GM13976 (cell line): ENCODE measurements around the gene KRT73.

ENCODE experiments used
- DNase-seq: peaks from one replicate; pipeline ENCODE4 v3.0.0; 2012; ENCODE audit warnings: low spot score
- in situ Hi-C: fragments of 300-500 bp; cut with MboI; formaldehyde crosslinking; loops from one replicate; pipeline ENCODE4 v1.12.0; 2022; ENCODE audit warnings: low sequenced_read_pairs, mixed read lengths, inconsistent platforms; ENCODE audit not compliant: unreplicated experiment
- TF ChIP-seq, protein P1 (sequence below): IDR thresholded peaks from 2 replicates; pipeline ENCODE4 v1.5.1; 2012; ENCODE audit warnings: borderline replicate concordance, mild to moderate bottlenecking; ENCODE audit not compliant: insufficient read depth; ENCODE audit errors: extremely low read depth, missing control alignments, control extremely low read depth

The KRT73 gene

DNA sequence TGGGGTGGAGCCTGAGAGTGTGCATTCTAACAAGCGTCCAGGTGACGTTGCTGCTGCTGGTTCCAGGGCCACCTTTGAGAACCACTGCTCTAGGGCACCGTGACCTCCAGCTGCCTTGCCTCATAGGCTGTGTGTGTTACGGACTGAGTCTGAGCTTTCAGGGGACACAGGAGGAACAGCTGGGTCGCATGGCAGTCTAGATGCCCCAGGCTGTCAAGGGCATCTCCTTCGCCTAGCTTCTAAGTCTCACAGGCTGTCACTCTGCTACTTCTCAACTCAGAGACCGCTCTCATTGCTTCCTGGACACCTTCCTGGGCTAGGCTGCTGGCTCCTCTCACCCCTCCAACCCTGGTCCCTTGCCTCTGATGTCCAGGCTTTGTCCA is 965 bp downstream of the KRT73 start:
- in situ Hi-C loops, result no loop called here
- TF ChIP-seq, protein P1, sequence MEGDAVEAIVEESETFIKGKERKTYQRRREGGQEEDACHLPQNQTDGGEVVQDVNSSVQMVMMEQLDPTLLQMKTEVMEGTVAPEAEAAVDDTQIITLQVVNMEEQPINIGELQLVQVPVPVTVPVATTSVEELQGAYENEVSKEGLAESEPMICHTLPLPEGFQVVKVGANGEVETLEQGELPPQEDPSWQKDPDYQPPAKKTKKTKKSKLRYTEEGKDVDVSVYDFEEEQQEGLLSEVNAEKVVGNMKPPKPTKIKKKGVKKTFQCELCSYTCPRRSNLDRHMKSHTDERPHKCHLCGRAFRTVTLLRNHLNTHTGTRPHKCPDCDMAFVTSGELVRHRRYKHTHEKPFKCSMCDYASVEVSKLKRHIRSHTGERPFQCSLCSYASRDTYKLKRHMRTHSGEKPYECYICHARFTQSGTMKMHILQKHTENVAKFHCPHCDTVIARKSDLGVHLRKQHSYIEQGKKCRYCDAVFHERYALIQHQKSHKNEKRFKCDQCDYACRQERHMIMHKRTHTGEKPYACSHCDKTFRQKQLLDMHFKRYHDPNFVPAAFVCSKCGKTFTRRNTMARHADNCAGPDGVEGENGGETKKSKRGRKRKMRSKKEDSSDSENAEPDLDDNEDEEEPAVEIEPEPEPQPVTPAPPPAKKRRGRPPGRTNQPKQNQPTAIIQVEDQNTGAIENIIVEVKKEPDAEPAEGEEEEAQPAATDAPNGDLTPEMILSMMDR, result no peak
- no peak for DNase-seq

DNA sequence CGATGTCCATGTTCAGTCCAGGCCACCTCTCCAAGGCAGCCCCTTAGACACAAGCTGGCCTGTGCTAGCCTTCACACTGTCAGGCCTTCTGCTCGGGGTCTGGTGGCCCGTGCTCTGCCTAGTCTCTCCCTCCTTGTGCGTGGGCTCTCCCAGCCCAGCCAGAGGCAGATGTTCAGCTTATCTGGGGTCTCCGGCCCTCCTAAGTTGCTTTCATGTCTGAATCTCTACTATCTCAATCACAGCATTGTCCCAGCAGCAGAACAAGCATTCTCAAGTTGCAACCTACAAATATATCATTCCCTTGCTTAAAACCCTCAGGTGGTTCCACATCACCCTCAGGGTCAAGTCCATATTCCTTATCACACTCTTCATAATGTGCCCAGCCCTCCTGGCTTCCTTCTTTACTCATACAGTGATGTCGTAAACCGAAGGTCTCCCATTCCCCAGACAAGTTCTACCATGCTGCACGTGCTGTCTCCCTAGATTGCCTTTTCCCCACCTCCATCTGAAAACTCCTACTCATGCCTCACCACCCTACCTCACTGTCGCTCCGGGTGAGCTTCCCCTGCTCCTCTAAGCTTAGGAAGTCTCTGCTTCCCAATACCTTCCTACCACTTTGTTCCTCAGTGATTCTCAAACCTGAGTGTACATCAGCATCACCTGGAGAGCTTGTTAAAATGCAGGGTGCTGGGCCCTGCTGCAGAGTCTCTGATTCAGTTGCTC is 1.5 kb downstream of the KRT73 start:
- in situ Hi-C loops, result no loop called here
- no peak for DNase-seq
- TF ChIP-seq, protein P1, result no peak

DNA sequence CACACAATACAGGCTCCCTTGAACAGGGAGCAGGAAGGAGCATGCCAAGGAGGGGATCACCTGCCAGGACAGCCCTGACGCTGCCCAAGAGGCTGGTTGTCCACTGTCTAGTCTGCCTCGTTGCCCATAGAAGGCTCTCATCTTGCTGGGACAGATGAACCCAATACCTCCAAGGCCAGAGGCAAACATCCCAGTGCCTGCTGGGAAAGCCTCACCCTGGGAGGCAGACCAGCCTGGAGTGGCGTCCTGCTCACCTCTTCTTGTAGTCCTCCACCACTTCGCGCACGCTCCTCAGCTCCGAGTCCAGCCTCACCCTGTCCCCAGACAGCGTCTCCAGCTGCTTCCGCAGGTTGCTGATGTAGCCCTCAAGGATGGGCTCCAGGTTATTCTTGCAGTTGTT is 2.4 kb downstream of the KRT73 start:
- no peak for DNase-seq
- TF ChIP-seq, protein P1, result no peak
- in situ Hi-C loops, result no loop called here

DNA sequence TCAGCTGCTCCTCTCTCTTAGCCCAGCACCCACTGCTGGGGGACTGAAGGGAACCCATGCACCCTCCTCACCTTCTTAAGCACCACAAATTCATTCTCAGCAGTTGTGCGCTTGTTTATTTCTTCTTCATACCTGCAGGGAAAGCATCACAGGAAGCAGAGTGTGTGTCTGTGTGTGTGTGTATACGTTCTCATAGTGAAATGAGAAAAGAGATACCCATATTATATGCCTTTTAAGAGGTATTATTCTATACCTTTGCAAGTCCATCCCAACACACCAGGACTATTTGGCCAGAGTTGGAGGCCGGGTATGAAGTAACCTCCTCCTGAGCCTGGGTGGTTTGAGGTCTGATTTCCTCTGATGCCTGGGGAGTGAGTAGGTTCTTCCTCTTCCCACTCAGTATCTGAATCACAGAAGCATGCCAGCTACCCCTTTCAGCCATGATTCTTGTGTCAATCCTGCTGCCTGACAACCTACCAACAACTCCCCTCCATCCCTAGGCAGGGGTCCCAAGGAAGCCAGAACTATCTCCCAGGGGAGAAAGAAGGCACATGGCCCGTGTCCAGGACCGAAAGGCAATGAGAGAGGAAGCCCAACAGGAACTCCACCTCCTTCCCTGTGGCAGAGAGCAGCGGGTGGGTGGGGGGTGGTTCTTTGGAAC is 3.0 kb downstream of the KRT73 start:
- TF ChIP-seq, protein P1, result no peak

DNA sequence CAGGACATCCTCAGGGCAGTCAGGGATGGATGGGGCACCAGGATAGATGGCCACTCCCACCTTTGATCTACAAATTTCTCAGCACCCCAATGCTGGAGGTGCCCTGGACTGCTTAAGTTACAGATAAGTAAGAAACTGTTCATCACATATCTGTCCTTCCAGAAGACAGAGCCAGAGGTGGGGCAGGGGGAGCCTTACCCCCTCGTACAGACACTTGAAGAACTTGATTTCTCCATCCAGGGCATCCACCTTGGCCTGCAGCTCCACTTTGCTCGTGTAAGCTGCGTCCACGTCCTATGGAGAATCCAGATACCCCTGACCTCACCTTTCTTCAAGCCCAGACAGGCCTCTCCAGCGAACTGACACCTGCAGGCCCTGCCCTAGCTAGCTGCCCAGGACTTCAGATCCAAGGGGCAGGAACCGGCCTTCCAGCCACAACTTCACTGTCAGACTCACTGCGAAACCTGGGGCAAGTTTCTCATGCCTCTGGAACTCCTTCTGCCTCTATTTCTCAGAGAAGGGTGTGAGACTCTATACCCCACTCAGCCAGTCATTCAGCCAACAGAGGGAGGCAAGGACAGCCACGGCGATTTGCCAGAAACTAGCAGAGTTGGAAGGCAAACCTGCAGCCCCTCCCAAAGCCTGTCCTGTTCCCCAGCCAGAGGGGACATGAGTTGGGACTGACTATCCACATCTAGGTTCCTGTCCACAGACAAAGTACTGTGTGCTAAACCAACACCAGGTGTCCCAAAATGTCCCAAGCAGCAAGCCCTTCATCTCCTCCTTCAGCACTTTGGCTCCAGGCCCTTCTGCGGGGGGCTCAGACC is 3.8 kb downstream of the KRT73 start:
- in situ Hi-C loops, result no loop called here
- no peak for DNase-seq
- TF ChIP-seq, protein P1, result no peak

More for the DNA sequence above, 3.0 kb downstream of the KRT73 start:
- in situ Hi-C loops, result no loop called here
- no peak for DNase-seq

DNA sequence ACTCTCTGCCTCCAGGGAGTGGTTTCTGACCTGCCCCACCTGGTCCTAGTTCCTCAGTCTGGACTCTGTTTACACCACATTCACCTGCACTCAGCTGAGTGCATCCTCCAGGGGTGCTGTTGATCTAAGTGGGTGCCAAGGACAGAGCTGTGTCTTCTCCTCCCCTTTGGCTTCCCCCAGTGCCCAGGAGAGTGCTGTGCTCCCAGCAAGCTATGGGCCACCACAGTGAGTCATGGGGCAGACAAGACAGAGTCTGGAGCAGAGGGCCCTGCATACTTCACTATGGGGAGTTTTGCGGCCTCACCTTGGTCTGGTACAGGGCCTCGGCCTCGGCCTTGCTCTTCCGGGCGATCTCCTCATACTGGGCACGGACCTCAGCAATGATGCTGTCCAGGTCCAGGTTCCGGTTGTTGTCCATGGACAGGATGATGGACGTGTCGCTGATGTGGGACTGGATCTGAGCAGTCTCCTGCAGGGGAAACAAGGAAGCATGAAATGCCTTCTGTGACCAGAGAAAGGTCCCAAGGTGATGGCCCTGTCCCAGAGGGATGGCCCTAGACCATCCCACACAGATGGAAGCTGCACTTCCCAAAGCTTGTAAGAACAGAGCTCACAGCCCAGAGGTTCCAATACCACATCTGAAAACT is 4.9 kb downstream of the KRT73 start:
- DNase-seq, result no peak
- TF ChIP-seq, protein P1, result no peak
- in situ Hi-C loops, result no loop called here
